Astrocyte of the spinal cord (primary cell): ENCODE measurements around the gene SPI1.

ENCODE experiments used
- DNase-seq: peaks from one replicate; pipeline ENCODE4 v3.0.0; 2011; ENCODE audit warnings: low read depth, low spot score
- H3K4me3 ChIP-seq: 2 replicates; pipeline ENCODE4 v1.5.1; 2011; ENCODE audit warnings: low read depth, mild to moderate bottlenecking, low read length, moderate library complexity
- CTCF ChIP-seq: IDR thresholded peaks from 2 replicates; pipeline ENCODE4 v1.5.1; 2012; ENCODE audit warnings: low read depth, mild to moderate bottlenecking, low read length, inconsistent platforms
- in situ Hi-C: cut with HindIII; loops from 2 replicates; pipeline ENCODE4 v1.10.0; 2017; ENCODE audit warnings: low sequenced_read_pairs

Gene SPI1

GRCh38 chr11:47391711-47392432 is 13.5 kb upstream of the SPI1 start:
- H3K4me3 ChIP-seq: no peak overlapping the region
- DNase-seq: no peak
- TF ChIP-seq CTCF: no peak
- in situ Hi-C loops: no loop called here

- no peak for TF ChIP-seq CTCF
- H3K4me3 ChIP-seq: no peak overlapping the region
- DNase-seq: no peak
- in situ Hi-C loops: no loop called here
Measured at GRCh38 chr11:47391077-47391583, 12.8 kb upstream of the SPI1 start.

- no peak for TF ChIP-seq CTCF
- DNase-seq: no peak
- in situ Hi-C loops: no loop called here
- no peak overlapping the region for H3K4me3 ChIP-seq
Measured at GRCh38 chr11:47390422-47390760, 12.0 kb upstream of the SPI1 start.

GRCh38 chr11:47389577-47390421 is 11.5 kb upstream of the SPI1 start:
- no peak for TF ChIP-seq CTCF
- DNase-seq: no peak
- no peak overlapping the region for H3K4me3 ChIP-seq
- in situ Hi-C loops: no loop called here

- no peak for DNase-seq
- in situ Hi-C loops: no loop called here
- no peak for TF ChIP-seq CTCF
- no peak overlapping the region for H3K4me3 ChIP-seq
Measured at GRCh38 chr11:47388697-47389576, 10.6 kb upstream of the SPI1 start.

GRCh38 chr11:47387944-47388696 is 9.8 kb upstream of the SPI1 start:
- in situ Hi-C loops: no loop called here
- no peak for DNase-seq
- no peak overlapping the region for H3K4me3 ChIP-seq
- TF ChIP-seq CTCF: no peak
